OCI-LY1 (cell line): Measurements from ENCODE around the gene MMP24OS.

ENCODE experiments used
- CTCF ChIP-seq: fragments of 200-600 bp; sonication (generic), shearing (Covaris generic); IDR thresholded peaks from 2 replicates; pipeline ENCODE4 v1.5.1; 2017; ENCODE audit warnings: mild to moderate bottlenecking, antibody characterized with exemption, low read length, moderate library complexity, mixed read lengths
- EZH2 ChIP-seq: fragments of 200-600 bp; sonication (generic), shearing (Covaris generic); IDR thresholded peaks from 2 replicates; pipeline ENCODE4 v1.8.0; 2017; ENCODE audit warnings: borderline replicate concordance, mixed run types, mild to moderate bottlenecking, antibody characterized with exemption, low read length, moderate library complexity, mixed read lengths

GRCh38 chr20:35279533-35280174 lies 1.7 kb upstream of the MMP24OS start:
- TF ChIP-seq EZH2 (no peak), CTCF (no peak)
